A673 (cell line): ENCODE results near the gene RANGRF. TPM values are rescaled to one million over a fixed set of nuclear protein-coding genes. Genes with fewer than 3 reads are reported as not detected.

Experiments used
- BruUV-seq: library from RNA; stranded (reverse); fragments of 400-500 nt; replicated peaks from 2 replicates; lab custom pipeline; 2021; lab: Mats Ljungman, UMichigan
- CTCF ChIA-PET: fragments of 300-600 bp; sonication (Branson Sonifier 250); formaldehyde crosslinking; loops from one replicate; lab custom pipeline; 2022; ENCODE audit warnings: antibody characterized with exemption; lab: Charles Lee
- POLR2A ChIA-PET: fragments of 300-600 bp; sonication (Branson Sonifier 250); formaldehyde crosslinking; loops from one replicate; lab custom pipeline; 2022; ENCODE audit warnings: antibody characterized with exemption; ENCODE audit not compliant: low non-redundant PET; lab: Charles Lee
- DNase-seq: peaks from one replicate; pipeline ENCODE4 v3.0.0-alpha.2; 2015; ENCODE audit warnings: low spot score
- H3K27ac ChIP-seq: fragments of 200-600 bp; sonication (generic); 2 replicates; pipeline ENCODE4 v1.5.1; 2016; ENCODE audit warnings: mixed run types, low read depth, mild to moderate bottlenecking, mixed read lengths, antibody characterized with exemption, low read length; ENCODE audit not compliant: poor library complexity, severe bottlenecking
- H3K27me3 ChIP-seq: fragments of 200-600 bp; sonication (generic); replicated peaks from 2 replicates; pipeline ENCODE4 v1.6.1; 2017; ENCODE audit warnings: mixed run types, low read depth, mild to moderate bottlenecking, mixed read lengths, antibody characterized with exemption, low read length; ENCODE audit not compliant: insufficient read depth, poor library complexity
- H3K36me3 ChIP-seq: fragments of 200-600 bp; sonication (generic); 2 replicates; pipeline ENCODE4 v1.6.1; 2016; ENCODE audit warnings: mixed run types, mild to moderate bottlenecking, mixed read lengths, antibody characterized with exemption, low read length; ENCODE audit not compliant: insufficient read depth, poor library complexity, severe bottlenecking
- H3K4me1 ChIP-seq: fragments of 200-600 bp; sonication (generic); 2 replicates; pipeline ENCODE4 v1.6.1; 2017; ENCODE audit warnings: mixed run types, mild to moderate bottlenecking, mixed read lengths, antibody characterized with exemption, low read length; ENCODE audit not compliant: insufficient read depth, poor library complexity, severe bottlenecking
- H3K4me3 ChIP-seq: fragments of 200-600 bp; sonication (generic); 2 replicates; pipeline ENCODE4 v1.5.1; 2016; ENCODE audit warnings: low read depth, mixed run types, mild to moderate bottlenecking, mixed read lengths, low read length; ENCODE audit not compliant: poor library complexity, severe bottlenecking
- H3K9me3 ChIP-seq: fragments of 200-600 bp; sonication (generic); 2 replicates; pipeline ENCODE4 v1.6.1; 2016; ENCODE audit warnings: mixed run types, low read depth, mild to moderate bottlenecking, mixed read lengths, antibody characterized with exemption, low read length; ENCODE audit not compliant: poor library complexity, severe bottlenecking
- CTCF ChIP-seq: fragments of 300-800, 200-600 bp; sonication (generic); conservative IDR thresholded peaks from 2 replicates; pipeline ENCODE4 v1.5.1; 2017; ENCODE audit warnings: low read depth, mild to moderate bottlenecking, antibody characterized with exemption, low read length, moderate library complexity, mixed read lengths
- EZH2 ChIP-seq: fragments of 200-600 bp; sonication (generic); IDR thresholded peaks from 2 replicates; pipeline ENCODE4 v1.6.1; 2017; ENCODE audit warnings: borderline replicate concordance, low read depth, mild to moderate bottlenecking, mixed read lengths, antibody characterized with exemption, low read length; ENCODE audit not compliant: poor library complexity, severe bottlenecking
- intact Hi-C: fragments of 100-400 bp; cut with micrococcal nuclease; formaldehyde crosslinking; loops from one replicate; pipeline ENCODE4 v1.10.0; 2022; ENCODE audit not compliant: unreplicated experiment
- total RNA-seq: library from RNA; stranded (reverse); gene quantifications from 2 replicates; pipeline ENCODE4 v1.2.3, GENCODE V29; 2021

RANGRF gene
- total RNA-seq, 1 experiment from 2014 or later: 26.8 TPM

DNA sequence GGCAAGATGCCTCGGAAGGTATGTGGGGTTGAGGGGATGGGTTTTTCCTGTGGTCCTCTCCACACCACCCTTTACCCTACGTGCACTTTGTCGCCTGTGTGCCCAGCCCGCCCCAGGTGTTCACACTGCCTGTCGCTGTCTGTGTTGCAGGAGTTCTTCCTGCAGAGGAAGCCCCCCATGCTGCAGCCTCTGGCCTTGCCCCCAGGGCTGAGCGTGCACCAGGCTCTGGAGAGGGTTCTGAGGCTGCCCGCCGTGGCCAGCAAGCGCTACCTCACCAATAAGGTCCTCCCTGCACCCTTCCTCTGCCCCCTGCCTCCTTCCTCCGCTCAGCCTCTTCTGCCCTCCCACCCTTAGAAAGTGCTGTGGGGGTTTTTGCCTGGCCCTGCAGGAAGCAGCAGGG is 24.1 kb upstream of the RANGRF start:
- no peaks in the 10 kb centered on the region for H3K4me1 ChIP-seq
- BruUV-seq: no TSS peak
- intact Hi-C loops: no loop called here
- no peaks in the 10 kb centered on the region for H3K9me3 ChIP-seq
- ChIA-PET CTCF (no interaction called here), POLR2A (interaction anchor here (0.6 kb wide), 2 partner anchors 9 to 329 kb away, joined by 3 to 7 read pairs; no protein-coding TSS in a partner anchor)
- H3K27me3 ChIP-seq: no peaks in the 10 kb centered on the region
- H3K4me3 ChIP-seq: no peak overlapping the region
- TF ChIP-seq CTCF (no peak), EZH2 (no peak)
- no peak overlapping the region for H3K27ac ChIP-seq
- peaks cover 84% of the 10 kb centered on the region for H3K36me3 ChIP-seq
- DNase-seq: no peak

DNA sequence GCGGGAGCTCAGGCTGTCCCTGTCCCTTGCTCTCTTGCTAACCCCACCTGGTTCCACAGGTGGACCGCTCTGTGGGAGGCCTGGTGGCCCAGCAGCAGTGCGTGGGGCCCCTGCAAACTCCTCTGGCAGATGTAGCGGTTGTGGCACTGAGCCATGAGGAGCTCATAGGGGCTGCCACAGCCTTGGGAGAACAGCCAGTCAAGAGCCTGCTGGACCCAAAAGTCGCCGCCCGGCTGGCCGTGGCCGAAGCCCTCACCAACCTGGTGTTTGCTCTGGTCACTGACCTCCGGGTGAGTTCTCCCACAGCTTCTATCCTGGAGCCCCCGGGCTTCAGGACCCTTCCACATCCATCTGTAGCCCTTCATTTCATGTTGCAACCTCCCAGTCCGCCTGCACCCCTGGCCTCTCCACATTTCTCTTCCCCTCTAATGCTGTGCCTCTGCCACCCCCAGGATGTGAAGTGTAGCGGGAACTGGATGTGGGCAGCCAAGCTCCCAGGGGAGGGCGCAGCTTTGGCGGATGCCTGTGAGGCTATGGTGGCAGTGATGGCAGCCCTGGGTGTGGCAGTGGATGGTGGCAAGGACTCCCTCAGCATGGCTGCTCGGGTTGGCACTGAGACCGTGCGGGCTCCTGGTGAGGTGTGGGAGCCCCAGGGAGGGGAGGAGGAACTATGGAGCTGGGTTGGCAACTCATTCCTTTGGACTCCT is 23.5 kb upstream of the RANGRF start:
- H3K27me3 ChIP-seq: no peaks in the 10 kb centered on the region
- BruUV-seq: no TSS peak
- no peak for DNase-seq
- no peak overlapping the region for H3K27ac ChIP-seq
- H3K4me3 ChIP-seq: no peak overlapping the region
- ChIA-PET POLR2A (interaction anchor here (0.6 kb wide), 2 partner anchors 8 to 330 kb away, joined by 3 to 7 read pairs; no protein-coding TSS in a partner anchor), CTCF (no interaction called here)
- TF ChIP-seq CTCF (no peak), EZH2 (no peak)
- no peaks in the 10 kb centered on the region for H3K9me3 ChIP-seq
- H3K4me1 ChIP-seq: no peaks in the 10 kb centered on the region
- H3K36me3 ChIP-seq: peaks cover 81% of the 10 kb centered on the region
- intact Hi-C loops: no loop called here

DNA sequence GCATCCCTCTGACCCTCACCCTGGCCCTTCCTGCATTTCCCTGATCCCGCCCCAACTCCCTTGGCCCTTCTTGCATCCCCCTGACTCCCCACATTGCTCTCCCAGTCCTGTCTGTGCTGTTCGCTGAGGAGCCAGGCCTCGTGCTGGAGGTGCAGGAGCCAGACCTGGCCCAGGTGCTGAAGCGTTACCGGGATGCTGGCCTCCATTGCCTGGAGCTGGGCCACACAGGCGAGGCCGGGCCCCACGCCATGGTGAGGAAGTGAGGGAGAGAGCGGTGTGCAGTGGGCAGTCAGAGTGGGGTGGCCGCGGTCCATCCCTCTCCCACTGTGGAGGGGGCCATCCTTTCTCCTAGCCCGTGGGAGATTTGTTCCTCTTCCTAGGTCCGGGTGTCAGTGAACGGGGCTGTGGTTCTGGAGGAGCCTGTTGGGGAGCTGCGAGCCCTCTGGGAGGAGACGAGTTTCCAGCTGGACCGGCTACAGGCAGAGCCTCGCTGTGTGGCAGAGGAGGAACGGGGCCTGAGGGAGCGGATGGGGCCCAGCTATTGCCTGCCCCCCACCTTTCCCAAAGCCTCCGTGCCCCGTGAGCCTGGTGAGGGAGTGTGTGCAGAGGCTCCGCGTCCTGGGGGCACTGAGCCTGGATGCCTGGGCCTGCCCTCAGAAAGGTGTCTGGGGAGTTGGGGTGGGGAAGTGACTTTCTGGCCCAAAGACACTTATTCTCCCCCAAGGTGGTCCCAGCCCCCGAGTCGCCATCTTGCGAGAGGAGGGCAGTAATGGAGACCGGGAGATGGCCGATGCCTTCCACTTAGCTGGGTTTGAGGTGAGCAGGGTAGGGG is 21.6 kb upstream of the RANGRF start:
- TF ChIP-seq EZH2 (no peak), CTCF (no peak)
- POLR2A ChIA-PET: no interaction called here
- BruUV-seq: no TSS peak
- H3K4me3 ChIP-seq: no peak overlapping the region
- H3K27me3 ChIP-seq: no peaks in the 10 kb centered on the region
- H3K27ac ChIP-seq: no peak overlapping the region
- CTCF ChIA-PET: no interaction called here
- no peaks in the 10 kb centered on the region for H3K9me3 ChIP-seq
- intact Hi-C loops: no loop called here
- DNase-seq: no peak
- H3K4me1 ChIP-seq: no peaks in the 10 kb centered on the region
- peaks cover 71% of the 10 kb centered on the region for H3K36me3 ChIP-seq
